ENCODE data around the gene PCDH9. TPM values are rescaled to one million over a fixed set of nuclear protein-coding genes. Genes with fewer than 3 reads are reported as not detected.

The PCDH9 gene
- total RNA-seq, 1 experiment from 2014 or later, result 1.9 TPM

DNA sequence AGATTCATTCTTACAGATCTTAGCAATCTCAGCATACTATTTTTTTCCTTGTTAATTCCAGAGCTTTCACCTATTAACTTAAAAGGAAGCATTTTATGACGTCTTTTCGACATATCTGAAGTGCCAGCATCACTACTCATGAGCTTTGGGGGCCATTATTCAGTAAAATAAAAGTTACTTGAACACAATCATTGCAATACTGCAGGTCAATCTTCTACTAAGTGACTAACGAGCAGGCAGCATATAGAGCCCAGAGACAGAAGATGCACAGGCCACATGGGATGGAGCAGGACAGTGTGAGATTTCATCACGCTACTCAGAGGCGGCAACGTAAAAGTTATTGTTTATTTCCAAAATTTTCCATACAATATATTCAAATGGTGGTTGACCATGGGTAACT, 382.6 kb downstream of the PCDH9 start:
- Histone ChIP-seq H3K36me3 (no peaks in the 10 kb centered on the region), H3K27me3 (no peaks in the 10 kb centered on the region), H3K9me3 (no peaks in the 10 kb centered on the region), H3K4me3 (no peak overlapping the region)
- DNase-seq, result no peak

DNA sequence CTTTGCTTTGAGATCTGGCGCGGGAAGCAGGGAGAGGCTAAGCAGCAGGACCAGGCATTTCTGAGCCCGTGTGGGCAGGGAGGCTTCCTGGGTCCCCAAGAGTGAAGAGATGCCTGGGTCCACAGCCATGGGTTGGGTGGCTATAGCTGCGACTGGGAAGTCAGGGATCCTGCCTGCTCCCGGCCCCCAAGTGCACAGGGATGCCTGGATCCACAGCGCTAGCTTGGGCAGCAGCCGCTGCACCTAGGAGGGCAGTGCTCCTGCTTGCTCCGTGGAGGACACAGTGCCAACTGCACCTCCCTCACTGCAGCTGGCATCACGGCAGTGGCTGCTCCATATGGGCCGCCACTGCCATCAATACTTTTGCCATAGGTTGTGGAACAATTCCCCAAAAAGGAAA, 384.7 kb downstream of the PCDH9 start:
- no peaks in the 10 kb centered on the region for H3K36me3 ChIP-seq
- DNase-seq, result no peak
- no peaks in the 10 kb centered on the region for H3K27me3 ChIP-seq
- no peak overlapping the region for H3K4me3 ChIP-seq
- H3K9me3 ChIP-seq, result no peaks in the 10 kb centered on the region

DNA sequence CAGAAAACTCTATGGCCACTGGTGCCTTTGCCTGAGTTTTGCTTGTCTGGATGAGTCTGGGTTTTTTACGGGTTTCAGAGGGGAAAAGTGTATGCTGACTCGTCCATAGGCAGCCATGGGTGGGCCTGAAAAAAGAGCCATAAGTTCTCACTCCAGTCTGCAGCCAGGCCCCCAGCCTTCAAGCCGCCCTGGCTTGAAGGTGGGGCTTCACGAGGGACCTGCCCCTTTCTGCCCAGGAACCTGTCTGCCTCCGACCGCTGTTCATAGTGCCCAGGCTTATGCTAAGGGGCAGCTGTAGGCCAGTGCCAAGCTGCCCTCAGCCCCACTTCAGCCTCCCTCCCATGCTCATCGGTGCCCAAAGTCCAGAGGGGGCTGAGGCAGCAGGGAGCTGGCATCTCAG, 385.2 kb downstream of the PCDH9 start:
- no peaks in the 10 kb centered on the region for H3K36me3 ChIP-seq
- H3K4me3 ChIP-seq, result no peak overlapping the region
- no peaks in the 10 kb centered on the region for H3K27me3 ChIP-seq
- no peak for DNase-seq
- H3K9me3 ChIP-seq, result no peaks in the 10 kb centered on the region

DNA sequence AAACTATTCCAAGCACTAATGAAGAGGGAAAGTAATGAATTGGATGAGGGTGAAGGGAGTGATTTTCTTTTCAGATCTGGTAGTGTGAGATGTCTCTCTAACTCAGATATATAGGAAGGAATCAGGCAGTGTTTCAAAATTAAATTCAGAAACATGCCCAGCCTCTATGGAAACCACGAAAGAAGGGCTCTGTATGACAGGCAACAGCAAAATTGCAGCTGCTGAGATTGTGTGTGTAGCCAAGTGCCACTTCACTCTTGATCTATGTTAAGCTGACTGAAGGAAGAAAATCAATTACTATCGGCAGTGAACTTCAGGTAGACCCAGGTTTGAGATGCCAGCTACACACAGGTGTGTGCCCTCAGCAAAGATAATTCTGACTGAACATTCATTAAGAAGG, 387.4 kb downstream of the PCDH9 start:
- Histone ChIP-seq H3K36me3 (no peaks in the 10 kb centered on the region), H3K27me3 (no peaks in the 10 kb centered on the region), H3K9me3 (no peaks in the 10 kb centered on the region), H3K4me3 (no peak overlapping the region)
- no peak for DNase-seq

DNA sequence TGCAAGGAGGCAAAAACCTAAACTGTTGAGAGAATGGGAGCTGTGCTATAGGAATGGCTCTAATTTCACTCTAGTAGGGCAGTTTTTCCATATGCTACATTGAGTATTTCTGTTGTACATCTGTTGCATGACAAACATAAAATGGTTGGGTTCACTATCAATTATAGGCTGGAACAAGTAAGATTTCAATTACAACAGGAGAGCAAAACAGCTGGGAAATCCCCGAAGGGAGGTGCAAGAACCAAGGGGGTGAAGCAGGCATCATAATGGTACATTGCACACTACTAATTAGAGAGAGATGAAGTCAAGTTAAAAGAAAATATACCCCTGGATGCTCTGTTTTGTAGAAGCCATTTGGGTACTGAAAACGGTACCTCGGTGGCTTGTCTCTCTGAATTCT, 389.5 kb downstream of the PCDH9 start:
- no peaks in the 10 kb centered on the region for H3K9me3 ChIP-seq
- no peaks in the 10 kb centered on the region for H3K27me3 ChIP-seq
- no peak for DNase-seq

DNA sequence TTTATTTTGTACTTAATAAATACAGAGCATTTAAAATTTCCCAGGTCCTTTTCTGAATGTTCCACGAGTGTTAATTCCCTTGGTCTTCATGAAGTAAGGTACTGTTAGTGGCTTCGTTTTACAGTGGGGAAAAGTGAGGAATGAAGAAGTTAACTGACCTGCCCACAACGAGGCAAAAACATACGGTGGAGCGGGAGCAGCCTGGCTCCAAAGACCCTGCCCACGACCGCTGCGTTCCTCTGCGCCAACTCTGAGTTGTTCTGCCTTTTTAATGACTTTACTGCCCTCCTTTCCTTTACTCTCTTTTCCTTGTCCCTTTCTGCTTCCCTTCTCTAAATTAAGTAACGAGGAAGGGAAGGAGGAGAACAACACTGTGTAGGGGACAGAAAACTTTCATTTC, 392.9 kb downstream of the PCDH9 start:
- Histone ChIP-seq H3K36me3 (no peaks in the 10 kb centered on the region), H3K4me3 (peak overlapping the region; percentile 4; the same call in 1 of the 2 replicates)

More for the DNA sequence above, 389.5 kb downstream of the PCDH9 start:
- H3K36me3 ChIP-seq, result no peaks in the 10 kb centered on the region
- no peak overlapping the region for H3K4me3 ChIP-seq

DNA sequence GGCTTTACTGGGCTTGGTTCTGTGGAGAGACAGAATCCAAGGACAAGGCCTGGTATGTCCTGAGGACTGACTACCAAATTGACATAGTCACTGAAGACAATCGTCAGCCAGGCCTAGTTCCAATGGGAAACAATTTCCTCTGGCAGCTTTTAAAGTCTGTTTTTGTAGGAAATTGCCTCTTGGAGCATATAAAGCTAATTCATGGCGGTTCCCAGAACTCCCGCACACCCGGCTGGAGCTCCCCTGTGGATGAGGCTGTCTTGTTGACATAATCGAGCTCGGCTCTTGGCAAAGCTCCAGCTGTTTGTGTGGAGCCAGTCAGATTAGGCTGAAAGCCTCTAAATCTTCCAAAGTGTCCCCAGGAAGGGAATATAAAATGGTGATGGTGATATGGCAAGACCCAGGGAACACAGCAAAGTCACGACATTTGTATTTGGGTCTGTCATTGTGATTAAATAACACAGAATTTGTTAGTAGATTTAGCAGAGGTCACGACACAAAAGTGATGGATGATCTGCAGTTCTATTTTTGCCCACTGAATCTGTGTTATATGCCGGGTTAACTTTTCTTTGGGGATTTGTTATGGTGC, 395.0 kb downstream of the PCDH9 start:
- peak; percentile 13 for DNase-seq

More for the DNA sequence above, 392.9 kb downstream of the PCDH9 start:
- DNase-seq, result no peak
- Histone ChIP-seq H3K9me3 (no peaks in the 10 kb centered on the region), H3K27me3 (no peaks in the 10 kb centered on the region)

DNA sequence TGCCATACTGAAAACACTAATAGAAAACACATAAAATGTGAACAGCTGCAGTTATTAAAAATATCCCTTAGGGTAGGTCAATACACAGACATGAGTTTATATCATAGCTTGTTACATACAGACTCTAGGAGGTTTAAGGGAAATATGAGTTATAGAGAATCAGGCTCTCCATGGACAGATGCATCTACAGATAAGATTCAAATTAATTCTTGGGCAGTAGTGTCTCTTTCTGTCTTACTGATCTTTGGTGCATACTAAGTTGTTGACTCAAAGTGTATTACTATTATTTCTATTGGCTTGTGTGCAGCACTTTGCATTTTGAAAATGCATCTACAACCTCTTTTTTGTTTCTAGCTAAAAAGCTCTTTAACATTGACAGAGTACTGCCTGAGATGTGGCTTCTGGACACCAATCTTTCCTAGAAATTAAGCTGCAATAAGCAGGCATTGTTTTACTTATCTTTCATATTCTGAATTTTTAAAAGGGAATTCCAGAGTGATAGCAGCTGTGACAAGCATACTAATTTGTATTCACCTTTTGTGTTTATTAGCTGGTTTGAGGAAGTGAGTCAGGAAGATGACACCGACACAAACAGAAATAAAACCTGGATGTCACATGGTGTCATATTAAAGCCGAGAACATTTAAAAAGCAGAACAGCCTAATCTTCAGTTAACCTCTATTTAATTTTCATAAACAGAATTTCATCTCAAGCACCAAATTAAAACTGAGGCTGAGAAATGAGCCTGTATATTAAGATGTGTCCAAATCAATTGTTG, 399.0 kb downstream of the PCDH9 start:
- no peak overlapping the region for H3K4me3 ChIP-seq
- H3K27me3 ChIP-seq, result no peaks in the 10 kb centered on the region
- H3K9me3 ChIP-seq, result no peaks in the 10 kb centered on the region
- no peaks in the 10 kb centered on the region for H3K36me3 ChIP-seq
- no peak for DNase-seq

More for the DNA sequence above, 395.0 kb downstream of the PCDH9 start:
- Histone ChIP-seq H3K4me3 (no peak overlapping the region), H3K36me3 (no peaks in the 10 kb centered on the region), H3K9me3 (no peaks in the 10 kb centered on the region), H3K27me3 (no peaks in the 10 kb centered on the region)

DNA sequence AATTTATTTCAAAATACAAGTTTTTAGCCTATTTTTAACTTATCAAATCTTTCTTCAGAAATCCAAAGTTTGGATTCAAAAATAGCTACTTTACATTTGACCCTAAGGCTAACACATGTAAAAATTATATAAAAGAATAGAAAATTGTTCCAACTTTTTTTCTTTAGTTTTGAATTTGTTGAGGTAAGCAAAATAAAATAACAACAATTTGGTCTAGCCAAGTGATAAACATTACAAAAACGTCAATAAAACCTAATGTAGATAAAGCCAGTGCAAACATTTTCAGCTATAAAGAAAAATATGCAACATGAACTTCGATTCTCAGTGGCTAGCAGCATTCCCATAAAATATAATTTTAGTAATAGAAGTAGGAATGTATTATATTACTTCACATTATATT, 400.3 kb downstream of the PCDH9 start:
- DNase-seq, result no peak
- H3K9me3 ChIP-seq, result no peaks in the 10 kb centered on the region
- H3K27me3 ChIP-seq, result no peaks in the 10 kb centered on the region
- no peaks in the 10 kb centered on the region for H3K36me3 ChIP-seq
- H3K4me3 ChIP-seq, result no peak overlapping the region

DNA sequence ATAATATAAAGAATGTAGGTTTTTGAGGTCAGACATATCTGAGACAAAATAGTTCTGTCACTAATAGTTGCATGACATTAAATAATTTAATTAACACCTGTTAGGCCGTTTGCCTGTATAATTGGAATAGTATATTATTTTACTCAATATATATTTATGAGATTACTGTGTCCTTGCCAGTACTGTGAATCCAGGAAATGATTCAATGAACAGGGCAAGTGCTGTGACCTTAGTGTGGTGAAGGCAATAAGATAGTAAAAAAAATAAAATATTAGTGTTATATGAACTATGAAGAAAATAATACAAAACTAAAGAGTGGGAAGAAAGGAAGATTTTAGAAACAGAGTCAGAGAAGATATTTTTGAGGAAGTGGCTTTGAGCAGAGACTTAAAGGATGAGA, 403.7 kb downstream of the PCDH9 start:
- Histone ChIP-seq H3K36me3 (no peaks in the 10 kb centered on the region), H3K4me3 (no peak overlapping the region), H3K9me3 (no peaks in the 10 kb centered on the region), H3K27me3 (no peaks in the 10 kb centered on the region)
- DNase-seq, result no peak

DNA sequence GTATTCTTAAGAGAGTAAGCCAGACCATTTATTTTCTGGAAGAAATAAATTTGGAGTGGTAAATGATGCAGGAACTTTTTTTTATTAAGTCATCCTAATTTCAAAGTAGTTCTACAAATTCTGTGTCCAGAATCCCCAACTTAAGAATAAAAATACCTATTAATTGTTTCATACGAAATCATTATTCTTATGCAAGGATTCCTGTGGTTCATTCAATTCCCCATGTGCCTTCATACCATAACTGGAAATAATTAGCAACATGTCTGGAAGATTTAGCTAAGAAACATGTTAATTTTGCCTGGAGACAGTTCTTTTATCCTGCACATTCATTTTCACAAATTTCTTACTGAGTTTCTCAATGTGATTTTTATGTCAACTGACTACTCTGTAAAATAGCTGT, 408.6 kb downstream of the PCDH9 start:
- Histone ChIP-seq H3K4me3 (no peak overlapping the region), H3K36me3 (no peaks in the 10 kb centered on the region), H3K27me3 (no peaks in the 10 kb centered on the region), H3K9me3 (no peaks in the 10 kb centered on the region)
- DNase-seq, result no peak

DNA sequence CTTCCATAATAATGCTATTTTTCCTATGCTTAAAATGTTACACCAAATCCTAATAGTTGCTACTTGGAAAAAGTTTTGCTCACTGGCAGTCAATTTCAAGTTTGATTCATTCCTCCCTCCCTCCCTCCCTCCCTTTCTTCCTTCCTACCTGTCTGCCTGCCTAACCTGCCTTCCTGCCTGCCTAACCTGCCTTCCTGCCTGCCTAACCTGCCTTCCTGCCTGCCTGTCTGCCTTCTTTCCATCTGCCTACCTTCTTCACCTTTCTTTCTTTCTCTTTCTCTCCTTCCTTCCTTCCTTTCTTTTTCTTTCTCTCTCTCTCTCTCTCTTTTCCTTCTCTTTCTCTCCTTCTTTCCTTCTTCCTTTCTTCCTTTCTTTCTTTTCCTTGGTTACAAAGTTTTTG, 418.7 kb downstream of the PCDH9 start:
- Histone ChIP-seq H3K27me3 (no peaks in the 10 kb centered on the region), H3K9me3 (no peaks in the 10 kb centered on the region), H3K36me3 (no peaks in the 10 kb centered on the region), H3K4me3 (no peak overlapping the region)
- DNase-seq, result no peak

DNA sequence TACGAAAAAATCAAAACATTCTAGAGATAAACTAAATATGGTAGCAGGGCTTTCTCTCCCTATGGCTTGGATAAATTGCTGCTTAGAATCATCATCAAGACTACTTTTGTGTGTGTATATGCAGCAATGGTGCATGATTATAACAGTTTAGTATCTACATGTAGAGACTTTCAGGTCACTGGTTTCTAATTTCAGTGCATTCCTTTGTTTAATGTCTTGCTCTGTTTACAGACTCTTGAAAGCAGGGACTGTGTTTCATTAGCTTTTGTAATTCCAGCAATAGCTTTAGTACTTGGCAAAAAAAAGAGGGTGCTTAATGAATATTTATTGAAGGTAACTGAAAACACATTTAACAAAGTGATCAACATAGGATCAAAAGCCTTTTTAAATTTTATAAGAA, 420.7 kb downstream of the PCDH9 start:
- DNase-seq, result no peak
- Histone ChIP-seq H3K4me3 (no peak overlapping the region), H3K9me3 (no peaks in the 10 kb centered on the region), H3K27me3 (no peaks in the 10 kb centered on the region), H3K36me3 (no peaks in the 10 kb centered on the region)

DNA sequence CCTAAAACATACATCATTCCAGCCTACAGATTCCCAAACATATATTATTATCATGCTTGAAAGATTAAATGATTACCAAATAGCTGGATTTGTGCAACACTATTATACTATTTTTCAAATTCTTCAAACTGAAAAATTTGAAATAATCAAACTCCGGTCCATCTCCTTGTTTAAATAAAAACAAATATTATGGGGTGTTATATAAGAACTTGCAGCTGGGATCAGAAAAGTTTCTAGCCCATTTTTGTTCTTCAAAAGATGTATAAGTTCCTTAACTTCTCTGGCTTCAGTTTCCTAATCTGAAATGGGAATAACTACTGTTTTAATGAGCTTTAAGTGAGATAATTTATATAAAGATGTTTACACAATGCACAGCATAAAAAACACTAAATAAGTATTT, 422.9 kb downstream of the PCDH9 start:
- no peak overlapping the region for H3K4me3 ChIP-seq
- no peaks in the 10 kb centered on the region for H3K27me3 ChIP-seq
- no peak for DNase-seq
- H3K36me3 ChIP-seq, result no peaks in the 10 kb centered on the region
- H3K9me3 ChIP-seq, result no peaks in the 10 kb centered on the region

DNA sequence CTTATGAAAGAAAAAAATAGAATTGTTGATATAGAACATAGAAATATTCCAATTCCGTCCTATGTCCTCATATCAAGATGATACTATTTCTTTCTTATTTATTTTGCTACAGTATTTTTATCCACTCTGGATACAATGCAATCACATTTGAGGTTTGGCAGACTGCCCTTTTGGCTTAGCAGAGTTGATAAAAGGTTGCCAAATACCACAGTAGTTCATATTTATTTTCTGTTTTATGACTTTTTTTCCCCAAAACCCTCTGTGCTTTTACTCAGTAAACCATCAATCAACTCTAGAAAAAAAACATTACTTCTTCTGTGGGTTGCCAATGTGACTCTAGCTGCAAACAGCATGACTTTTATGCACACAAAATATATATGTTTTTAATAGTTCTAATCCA, 424.5 kb downstream of the PCDH9 start:
- Histone ChIP-seq H3K36me3 (no peaks in the 10 kb centered on the region), H3K9me3 (no peaks in the 10 kb centered on the region), H3K27me3 (no peaks in the 10 kb centered on the region), H3K4me3 (no peak overlapping the region)
- DNase-seq, result peak; percentile 47

DNA sequence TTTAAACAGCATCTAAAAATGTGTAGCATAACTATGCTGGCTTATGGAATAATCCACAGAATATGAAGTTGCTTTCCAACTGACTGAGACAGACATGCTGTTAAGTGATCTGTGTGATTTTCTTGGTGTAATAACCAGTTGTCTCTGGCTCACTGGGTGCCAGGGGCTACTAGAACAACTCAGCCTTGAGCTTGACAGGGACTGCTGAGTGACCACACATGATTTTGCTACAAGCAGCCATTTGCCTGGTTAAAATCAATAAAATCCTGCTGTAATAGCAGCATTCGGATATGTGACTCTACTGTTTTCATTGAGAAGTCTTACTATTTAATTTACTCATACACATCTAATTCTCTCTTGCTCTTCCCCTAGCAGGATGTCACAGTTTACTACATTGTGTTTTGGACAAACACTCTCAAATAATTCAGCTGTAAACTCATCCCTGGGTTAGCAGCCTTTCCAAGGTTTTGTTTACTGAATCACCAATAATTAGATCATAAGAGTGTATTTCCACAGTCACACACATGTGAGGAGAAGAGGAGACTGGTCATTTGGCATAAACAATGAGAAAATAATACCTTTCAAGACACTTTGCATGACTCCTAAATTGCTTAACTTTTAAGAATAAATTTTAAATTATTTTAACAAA, 426.2 kb downstream of the PCDH9 start:
- no peaks in the 10 kb centered on the region for H3K36me3 ChIP-seq
- H3K27me3 ChIP-seq, result no peaks in the 10 kb centered on the region
- H3K9me3 ChIP-seq, result no peaks in the 10 kb centered on the region
- no peak overlapping the region for H3K4me3 ChIP-seq
- peak; percentile 17 for DNase-seq

DNA sequence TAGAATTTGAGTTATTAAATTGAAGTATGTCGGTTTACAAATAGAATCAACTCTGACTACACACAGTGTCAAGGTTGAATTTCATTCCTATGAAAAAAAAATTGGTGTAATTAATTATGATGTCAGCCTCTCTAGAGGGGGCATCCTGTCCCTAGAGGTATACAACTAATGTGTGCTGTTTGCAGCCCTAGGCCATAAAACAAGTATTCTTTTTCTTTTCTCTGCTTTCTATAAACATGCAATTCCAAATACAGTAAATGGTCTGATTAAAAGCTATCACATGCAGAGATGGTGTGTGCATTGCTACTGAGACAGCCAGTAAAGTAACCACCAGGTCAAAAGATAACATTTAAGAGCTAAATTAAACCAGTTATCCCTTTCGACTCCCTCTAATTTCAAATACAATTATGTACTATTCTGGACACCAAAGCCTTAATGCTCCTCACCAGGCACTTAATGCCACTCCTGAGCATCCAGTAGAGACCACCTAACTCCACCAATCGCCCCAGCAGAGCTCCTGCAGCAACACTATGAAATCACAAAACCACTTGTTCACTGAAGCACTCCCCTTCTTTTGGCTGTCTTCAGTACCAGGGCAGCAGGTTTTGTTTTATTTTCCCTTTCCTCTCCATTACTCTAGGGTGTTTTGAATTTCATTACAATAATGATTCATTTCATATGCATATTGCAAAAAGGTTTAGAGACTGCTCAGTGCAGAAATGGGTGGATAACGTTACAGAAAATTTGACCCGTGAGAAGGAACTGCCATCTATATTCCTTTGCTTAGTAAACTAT, 426.9 kb downstream of the PCDH9 start:
- Histone ChIP-seq H3K36me3 (no peaks in the 10 kb centered on the region), H3K4me3 (no peak overlapping the region), H3K9me3 (no peaks in the 10 kb centered on the region), H3K27me3 (no peaks in the 10 kb centered on the region)
- no peak for DNase-seq
